Left ventricle myocardium inferior (tissue), 1 donor: Measurements from ENCODE around the gene MAS1. TPM values are rescaled to one million over a fixed set of nuclear protein-coding genes. Genes with fewer than 3 reads are reported as not detected.

Experiments used
- DNase-seq: peaks from one replicate; pipeline ENCODE4 v3.0.0-alpha.2; 2020
- H3K27ac ChIP-seq: fragments of 200-600 bp; replicated peaks from 2 replicates; pipeline ENCODE4 v1.8.0; 2021
- H3K27me3 ChIP-seq: fragments of 200-600 bp; 2 replicates; pipeline ENCODE4 v1.8.0; 2021; ENCODE audit warnings: low read depth
- H3K36me3 ChIP-seq: fragments of 200-600 bp; 2 replicates; pipeline ENCODE4 v1.8.0; 2021
- H3K4me1 ChIP-seq: fragments of 200-600 bp; 2 replicates; pipeline ENCODE4 v1.8.0; 2021
- H3K4me3 ChIP-seq: fragments of 200-600 bp; 2 replicates; pipeline ENCODE4 v1.8.0; 2021; ENCODE audit warnings: mild to moderate bottlenecking, moderate library complexity
- H3K9me3 ChIP-seq: fragments of 200-600 bp; replicated peaks from 2 replicates; pipeline ENCODE4 v1.8.0; 2021
- CTCF ChIP-seq: fragments of 200-600 bp; IDR thresholded peaks from 2 replicates; pipeline ENCODE4 v1.8.0; 2021; ENCODE audit warnings: antibody characterized with exemption, mild to moderate bottlenecking, borderline replicate concordance
- intact Hi-C: fragments of 100-400 bp; cut with micrococcal nuclease; formaldehyde crosslinking; loops from one replicate; pipeline ENCODE4 v1.11.0; 2022
- total RNA-seq: library from RNA; stranded (reverse); fragmentation: NEBNext Ultra II Directional; extraction: Animal tissue kit (Norgen Biotek cat#: 25700); gene quantifications from one replicate; pipeline ENCODE4 v1.2.1, GENCODE V29; 2021
- donor health status: DM: no; HTN: yes; CAD: no; lungs with severe emphysema.

The MAS1 gene
- total RNA-seq, 1 donor from 2014 or later = not detected

GRCh38 chr6:159931112-159931511 lies 40.3 kb downstream of the MAS1 start:
- TF ChIP-seq CTCF = no peak
- H3K27ac ChIP-seq = no peak overlapping the region
- no peaks in the 10 kb centered on the region for H3K36me3 ChIP-seq
- DNase-seq = no peak
- intact Hi-C loops = no loop called here
- no peaks in the 10 kb centered on the region for H3K27me3 ChIP-seq
- H3K4me3 ChIP-seq = no peak overlapping the region
- peaks cover 7% of the 10 kb centered on the region for H3K9me3 ChIP-seq
- peaks cover 12% of the 10 kb centered on the region for H3K4me1 ChIP-seq

GRCh38 chr6:159931846-159932245 lies 41.1 kb downstream of the MAS1 start:
- peaks cover 7% of the 10 kb centered on the region for H3K9me3 ChIP-seq
- TF ChIP-seq CTCF = no peak
- no peaks in the 10 kb centered on the region for H3K36me3 ChIP-seq
- intact Hi-C loops = no loop called here
- peaks cover 12% of the 10 kb centered on the region for H3K4me1 ChIP-seq
- H3K27me3 ChIP-seq = no peaks in the 10 kb centered on the region
- H3K27ac ChIP-seq = no peak overlapping the region
- H3K4me3 ChIP-seq = no peak overlapping the region
- DNase-seq = no peak

- Histone ChIP-seq H3K9me3 (peaks cover 7% of the 10 kb centered on the region), H3K27ac (no peak overlapping the region), H3K27me3 (no peaks in the 10 kb centered on the region), H3K4me3 (no peak overlapping the region), H3K4me1 (peaks cover 12% of the 10 kb centered on the region), H3K36me3 (no peaks in the 10 kb centered on the region)
- intact Hi-C loops = no loop called here
- TF ChIP-seq CTCF = no peak
- no peak for DNase-seq
These were observed 42.3 kb downstream of the MAS1 start for GRCh38 chr6:159933077-159933476.

- no peaks in the 10 kb centered on the region for H3K36me3 ChIP-seq
- no peak overlapping the region for H3K4me3 ChIP-seq
- H3K9me3 ChIP-seq = peaks cover 7% of the 10 kb centered on the region
- H3K27ac ChIP-seq = no peak overlapping the region
- no peak for DNase-seq
- intact Hi-C loops = no loop called here
- H3K27me3 ChIP-seq = no peaks in the 10 kb centered on the region
- TF ChIP-seq CTCF = no peak
- peaks cover 9% of the 10 kb centered on the region for H3K4me1 ChIP-seq
These were observed 43.4 kb downstream of the MAS1 start for GRCh38 chr6:159934181-159934580.

- Histone ChIP-seq H3K36me3 (no peaks in the 10 kb centered on the region), H3K27me3 (no peaks in the 10 kb centered on the region), H3K9me3 (peaks cover 7% of the 10 kb centered on the region), H3K4me1 (peaks cover 6% of the 10 kb centered on the region), H3K27ac (no peak overlapping the region), H3K4me3 (no peak overlapping the region)
- DNase-seq = no peak
- intact Hi-C loops = no loop called here
- TF ChIP-seq CTCF = no peak
These were observed 44.3 kb downstream of the MAS1 start for GRCh38 chr6:159935065-159935464.

GRCh38 chr6:159935633-159936032 lies 44.8 kb downstream of the MAS1 start:
- Histone ChIP-seq H3K4me1 (peaks cover 10% of the 10 kb centered on the region), H3K27ac (no peak overlapping the region), H3K27me3 (no peaks in the 10 kb centered on the region), H3K9me3 (peaks cover 7% of the 10 kb centered on the region), H3K4me3 (no peak overlapping the region), H3K36me3 (no peaks in the 10 kb centered on the region)
- no peak for TF ChIP-seq CTCF
- DNase-seq = no peak
- intact Hi-C loops = no loop called here
